K562 (cell line): ENCODE results near the gene HRG. TPM values are rescaled to one million over a fixed set of nuclear protein-coding genes. Genes with fewer than 3 reads are reported as not detected.

Experiments
- ATAC-seq: fragments of 200-7000 bp; cut with Tn5 transposase; 3 replicates; pipeline ENCODE4 v1.9.1; 2020; ENCODE audit warnings: moderate library complexity
- BruUV-seq: library from RNA; stranded (reverse); fragments of 400-500 nt; replicated peaks from 2 replicates; lab custom pipeline; 2021; lab: Mats Ljungman, UMichigan
- CTCF ChIA-PET: fragments of 300-600 bp; formaldehyde crosslinking; extraction: SDS; loops from one replicate; lab custom pipeline; 2021; ENCODE audit warnings: low intra/inter-chr PET ratio; lab: Yijun Ruan, JAX
- POLR2A ChIA-PET: fragments of 300-600, 350-650 bp; sonication (Branson Sonifier 250); formaldehyde crosslinking; extraction: SDS; loops from one replicate; lab custom pipeline; 2021; ENCODE audit warnings: antibody characterized with exemption, inconsistent platforms; lab: Yijun Ruan, JAX
- DNase-seq, 4 experiments: peaks; one replicate each; pipeline versions ENCODE4 v3.0.0 to v3.0.0-alpha.2; 2011 to 2018; ENCODE audit warnings: low spot score in 3 of 4, mixed read lengths in 3 of 4; ENCODE audit errors: extremely low read depth in 1 of 4
- FAIRE-seq: peaks from 2 replicates; lab custom pipeline; 2011; peaks lifted over from hg19 to GRCh38; lab: Jason Lieb, UNC
- H2AFZ ChIP-seq: 2 replicates; pipeline ENCODE4 v1.6.0; 2011; ENCODE audit warnings: low read depth, low read length, control low read depth, inconsistent platforms
- H3K27ac ChIP-seq: fragments of 200-600 bp; 3 replicates; pipeline ENCODE4 v1.8.0; 2011; ENCODE audit warnings: low read depth, mild to moderate bottlenecking, control low read depth, inconsistent platforms, low read length, moderate library complexity, mixed read lengths; ENCODE audit errors: extremely low read depth
- H3K27me3 ChIP-seq, 2 experiments: fragments of 300-600 bp in 1 of 2; 2 replicates in 1 of 2; 3 replicates in 1 of 2; pipeline versions ENCODE4 v1.6.0 to v1.8.0; 2011; ENCODE audit warnings: inconsistent platforms in 2 of 2, low read length in 2 of 2, mild to moderate bottlenecking in 1 of 2, mixed read lengths in 1 of 2, moderate library complexity in 1 of 2; ENCODE audit not compliant: control insufficient read depth in 2 of 2, insufficient read depth in 2 of 2
- H3K36me3 ChIP-seq: fragments of 300-600 bp; 3 replicates; pipeline ENCODE4 v1.8.0; 2011; ENCODE audit warnings: mild to moderate bottlenecking, low read length, inconsistent platforms; ENCODE audit not compliant: control insufficient read depth, insufficient read depth
- H3K4me1 ChIP-seq, 2 experiments: fragments of 200-600 bp in 1 of 2; replicated peaks in 1 of 2; 2 replicates in 1 of 2; 3 replicates in 1 of 2; pipeline versions ENCODE4 v1.5.1 to v1.8.0; 2011; ENCODE audit warnings: inconsistent platforms in 2 of 2, low read length in 2 of 2, mild to moderate bottlenecking in 1 of 2, mixed read lengths in 1 of 2, moderate library complexity in 1 of 2; ENCODE audit not compliant: control insufficient read depth in 2 of 2, insufficient read depth in 2 of 2
- H3K4me2 ChIP-seq: 2 replicates; pipeline ENCODE4 v1.6.1; 2011; ENCODE audit warnings: low read length, control low read depth, inconsistent platforms, mixed read lengths; ENCODE audit not compliant: insufficient read depth
- H3K4me3 ChIP-seq: fragments of 200-600 bp; sonication (generic), shearing (Covaris generic); 2 replicates; pipeline ENCODE4 v1.5.1; 2016; ENCODE audit warnings: control low read depth, inconsistent platforms
- H3K79me2 ChIP-seq: fragments of 200-600 bp; 3 replicates; pipeline ENCODE4 v1.8.0; 2011; ENCODE audit warnings: low read length, inconsistent platforms; ENCODE audit not compliant: control insufficient read depth, insufficient read depth
- H3K9ac ChIP-seq, 2 experiments: 2 replicates each; pipeline versions ENCODE4 v1.6.0 to v1.6.1; 2011; ENCODE audit warnings: low read depth in 2 of 2, low read length in 2 of 2, control low read depth in 1 of 2, inconsistent platforms in 1 of 2, mild to moderate bottlenecking in 1 of 2, mixed read lengths in 1 of 2; ENCODE audit not compliant: insufficient read depth in 1 of 2
- H3K9me1 ChIP-seq: one replicate; pipeline ENCODE4 v1.6.0; 2011; ENCODE audit warnings: inconsistent platforms, mild to moderate bottlenecking, low read length, moderate library complexity; ENCODE audit not compliant: control insufficient read depth, insufficient read depth
- H3K9me3 ChIP-seq: replicated peaks from 2 replicates; pipeline ENCODE4 v1.5.1; 2011; ENCODE audit warnings: low read depth, low read length, inconsistent platforms; ENCODE audit not compliant: control insufficient read depth, insufficient read depth
- H4K20me1 ChIP-seq: replicated peaks from 2 replicates; pipeline ENCODE4 v1.6.1; 2011; ENCODE audit warnings: low read length, inconsistent platforms, mixed read lengths; ENCODE audit not compliant: control insufficient read depth, insufficient read depth
- ARID3B ChIP-seq: fragments of 250-450 bp; sonication (Bioruptor Pico); IDR thresholded peaks from 2 replicates; pipeline ENCODE4 v1.4.0; 2020; ENCODE audit warnings: borderline replicate concordance
- ATF1 ChIP-seq, 2 experiments: fragments of 450-650 bp in 1 of 2; IDR thresholded peaks; 2 replicates each; pipeline ENCODE4 v1.6.1; 2016; ENCODE audit warnings: missing compliant biosample characterization in 1 of 2, missing genetic modification characterization in 1 of 2
- BRD4 ChIP-seq: fragments of 200-600 bp; sonication (generic); IDR thresholded peaks from 2 replicates; pipeline ENCODE4 v1.6.1; 2017; ENCODE audit warnings: inconsistent platforms
- CBFA2T3 ChIP-seq: fragments of 450-650 bp; IDR thresholded peaks from 2 replicates; pipeline ENCODE4 v1.6.1; 2017
- CBX3 ChIP-seq, 2 experiments: IDR thresholded peaks; 1 replicate in 1 of 2; 2 replicates in 1 of 2; pipeline ENCODE4 v1.6.1; 2012; ENCODE audit warnings: inconsistent platforms in 2 of 2, low read length in 2 of 2, borderline replicate concordance in 1 of 2, control low read depth in 1 of 2
- ETV5 ChIP-seq: sonication (generic); formaldehyde crosslinking; IDR thresholded peaks from 2 replicates; pipeline ENCODE4 v1.4.0; 2020; ENCODE audit warnings: low read depth, mild to moderate bottlenecking, missing genetic modification reagents
- FOXA3 ChIP-seq, 2 experiments: fragments of 450-650 bp in 1 of 2; sonication (generic) in 1 of 2; formaldehyde crosslinking; IDR thresholded peaks in 1 of 2; conservative IDR thresholded peaks in 1 of 2; 2 replicates each; pipeline versions ENCODE4 v1.4.0 to v1.8.0; 2020 to 2022; ENCODE audit warnings: mild to moderate bottlenecking in 2 of 2, missing genetic modification reagents in 1 of 2
- HDAC1 ChIP-seq, 2 experiments: fragments of 450-650 bp; IDR thresholded peaks; 2 replicates each; pipeline ENCODE4 v1.6.1; 2016 to 2017; ENCODE audit warnings: inconsistent platforms in 1 of 2, mild to moderate bottlenecking in 1 of 2, moderate library complexity in 1 of 2
- KDM4B ChIP-seq, 2 experiments: fragments of 450-650 bp in 1 of 2; sonication (generic) in 1 of 2; IDR thresholded peaks; 2 replicates each; pipeline ENCODE4 v1.6.1; 2016 to 2017; ENCODE audit warnings: borderline replicate concordance in 2 of 2, antibody characterized with exemption in 1 of 2, low read depth in 1 of 2, mild to moderate bottlenecking in 1 of 2
- NFIC ChIP-seq: fragments of 450-650 bp; IDR thresholded peaks from 2 replicates; pipeline ENCODE4 v1.6.1; 2017; ENCODE audit warnings: mild to moderate bottlenecking, inconsistent platforms
- PHTF2 ChIP-seq: fragments of 250-450 bp; sonication (Bioruptor Pico); IDR thresholded peaks from 2 replicates; pipeline ENCODE4 v1.5.0; 2021; ENCODE audit warnings: mild to moderate bottlenecking
- TCFL5 ChIP-seq: fragments of 250-450 bp; sonication (Bioruptor Pico); conservative IDR thresholded peaks from 2 replicates; pipeline ENCODE4 v1.6.1; 2021; ENCODE audit warnings: mild to moderate bottlenecking, moderate library complexity, matching md5 sums
- ZNF318 ChIP-seq, 2 experiments: fragments of 450-650 bp; IDR thresholded peaks; 2 replicates each; pipeline ENCODE4 v1.6.1; 2016; ENCODE audit warnings: mild to moderate bottlenecking in 2 of 2, borderline replicate concordance in 1 of 2, low read depth in 1 of 2, moderate library complexity in 1 of 2
- ZNF444 ChIP-seq: fragments of 250-450 bp; sonication (Bioruptor Pico); IDR thresholded peaks from 2 replicates; pipeline ENCODE4 v1.4.0; 2020; ENCODE audit warnings: mild to moderate bottlenecking, moderate library complexity
- WGBS: fragments of 100-300 bp; shearing (Covaris generic); methylation state at CpG from one replicate; pipeline ENCODE4 v1.1.6; 2016; ENCODE audit warnings: low coverage, mixed read lengths; ENCODE audit not compliant: insufficient coverage; ENCODE audit errors: missing lambda C conversion rate; 5-methylcytosine and 5-hydroxymethylcytosine counted together
- in situ Hi-C: fragments of 300-500 bp; cut with MboI; formaldehyde crosslinking; loops from 4 replicates; pipeline ENCODE4 v1.15.0; 2018; ENCODE audit warnings: inconsistent platforms, mixed read lengths
- intact Hi-C: fragments of 100-400 bp; cut with micrococcal nuclease; formaldehyde crosslinking; loops from 2 replicates; pipeline ENCODE4 v1.14.2; 2022
- polyA plus RNA-seq, 8 experiments: library from polyadenylated mRNA; depleted of rRNA in 4 of 8; stranded (reverse) in 5 of 8; unstranded in 3 of 8; fragments of >200 nt; fragmentation: Nextera tagmentation in 2 of 8; fragmentation: Illumina TruSeq in 1 of 8; extraction: Ambion mirVana in 2 of 8; extraction: Trizol in 1 of 8; gene quantifications; 2 replicates each; pipeline versions ENCODE4 v1.2.1 to v1.2.3, GENCODE V29; 2011 to 2014; ENCODE audit warnings: inconsistent platforms in 1 of 8, missing spikeins in 1 of 8
- total RNA-seq, 7 experiments: library from RNA; depleted of rRNA in 6 of 7; stranded (reverse); fragments of >200 nt in 6 of 7; fragmentation: Illumina TruSeq in 2 of 7; extraction: Trizol in 2 of 7; gene quantifications; 2 replicates each; pipeline versions ENCODE4 v1.2.1 to v1.2.3, GENCODE V29; 2011 to 2021; ENCODE audit warnings: low replicate concordance in 1 of 7

HRG gene
- total and polyA plus RNA-seq, 9 of the 15 experiments (the other 6 are each of a cell fraction or from before 2014, with no cell fraction given) = not detected

- Histone ChIP-seq H3K9me1 (no peaks in the 10 kb centered on the region), H2AFZ (no peak overlapping the region), H4K20me1 (no peaks in the 10 kb centered on the region), H3K79me2 (no peaks in the 10 kb centered on the region), H3K4me3 (no peak overlapping the region), H3K27ac (no peak overlapping the region), H3K4me2 (no peak overlapping the region), H3K36me3 (no peaks in the 10 kb centered on the region), H3K27me3 (peaks cover 6 to 35% of the 10 kb centered on the region in 2 experiments; a peak in 2 of 5 replicates), H3K9me3 (no peaks in the 10 kb centered on the region), H3K4me1 (peaks cover 0 to 1% of the 10 kb centered on the region in 2 experiments; a peak in 2 of 5 replicates), H3K9ac (no peak overlapping the region)
- BruUV-seq = no TSS peak
- no peak for DNase-seq
- intact Hi-C loops = no loop called here
- ATAC-seq = no peak
- ChIA-PET CTCF (no interaction called here), POLR2A (interaction anchor here (0.5 kb wide), 1 partner anchor 12 kb away, joined by 3 read pairs; no protein-coding TSS in a partner anchor)
- 0% methylated on average over 2 of the region's 2 CpGs for WGBS
- no peak for FAIRE-seq
- in situ Hi-C loops = no loop called here
- TF ChIP-seq ETV5 (CRISPR knock-in tag) (no peak), NFIC (no peak), BRD4 (no peak), ATF1 (CRISPR knock-in tag; IDR thresholded peaks at IDR 0.05) (no peak), ATF1 (tag; IDR thresholded peaks at IDR 0.05) (no peak), KDM4B (IDR thresholded peaks at IDR 0.05; ENCODE audit: borderline replicate concordance in 2 of 2, low read depth in 1 of 2) (no peak), CBX3 (IDR thresholded peaks at IDR 0.05; ENCODE audit: borderline replicate concordance in 1 of 2, low read length in 2 of 2) (no peak), ZNF444 (no peak), PHTF2 (CRISPR knock-in tag) (no peak), TCFL5 (CRISPR knock-in tag) (no peak), CBFA2T3 (no peak), ZNF318 (IDR thresholded peaks at IDR 0.05; ENCODE audit: borderline replicate concordance in 1 of 2, low read depth in 1 of 2) (no peak), ARID3B (CRISPR knock-in tag) (no peak), FOXA3 (CRISPR knock-in tag; conservative IDR thresholded peaks at IDR 0.05 in 1 of 2, IDR thresholded peaks at IDR 0.05 in 1 of 2) (no peak), HDAC1 (IDR thresholded peaks at IDR 0.05) (no peak)
Observed at GRCh38 chr3:186638259-186638658, 27.6 kb upstream of the HRG start.
